Measurements from ENCODE around the gene CYP4A22.
A peak's percentile ranks its signal among the peaks of the same experiment; 100 is the strongest.
"Not testable (repeated sequence)": the region's sequence is repeated elsewhere in the genome, so short reads cannot be mapped to it uniquely, and the experiment has no call there.

The CYP4A22 gene

DNA sequence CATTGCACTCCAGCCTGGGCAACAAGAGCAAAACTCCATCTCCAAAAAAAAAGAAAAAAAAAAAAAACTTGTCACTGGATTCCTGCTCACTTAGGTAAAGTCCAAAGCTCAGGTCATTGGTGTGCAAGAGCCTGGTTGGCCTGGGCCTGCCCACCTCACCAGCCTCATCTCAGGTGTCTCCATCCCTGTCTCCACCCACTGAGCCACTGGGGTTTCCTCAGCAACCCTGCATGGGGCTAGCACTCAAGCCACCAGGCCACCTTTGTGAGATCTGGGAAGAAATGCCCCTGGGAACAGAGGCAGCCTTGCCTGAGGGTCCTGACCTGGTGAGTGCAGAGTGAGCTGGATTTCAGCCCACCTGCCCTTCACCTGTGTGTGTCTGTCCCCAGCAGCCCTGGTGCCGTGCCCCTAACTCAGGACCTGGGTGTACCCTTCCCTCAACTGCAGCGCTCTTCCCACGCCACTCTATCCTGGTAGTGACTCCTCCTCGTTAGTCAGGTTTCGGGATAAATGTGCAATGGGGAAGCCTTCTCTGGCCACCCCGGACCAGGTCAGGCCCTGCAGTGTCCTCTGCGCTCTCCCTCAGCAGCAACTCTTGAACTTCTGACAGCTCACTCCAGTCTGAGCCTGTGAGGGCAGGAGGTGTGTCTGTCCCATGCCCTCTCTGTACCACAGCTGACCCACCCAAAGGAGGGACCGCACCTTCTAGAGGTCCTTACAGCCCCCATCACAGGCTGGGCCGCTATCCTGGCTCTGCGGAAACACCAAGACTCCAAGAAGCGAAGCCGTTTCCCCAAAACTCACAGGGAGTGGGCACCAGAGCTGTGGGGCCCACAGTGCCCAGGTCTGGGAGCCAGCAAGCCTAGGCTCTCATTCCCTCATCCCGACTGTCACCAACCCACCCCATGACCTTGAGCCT, 49.3 kb downstream of the CYP4A22 start:
- DNase-seq (ENCODE audit: low spot score), result no peak

DNA sequence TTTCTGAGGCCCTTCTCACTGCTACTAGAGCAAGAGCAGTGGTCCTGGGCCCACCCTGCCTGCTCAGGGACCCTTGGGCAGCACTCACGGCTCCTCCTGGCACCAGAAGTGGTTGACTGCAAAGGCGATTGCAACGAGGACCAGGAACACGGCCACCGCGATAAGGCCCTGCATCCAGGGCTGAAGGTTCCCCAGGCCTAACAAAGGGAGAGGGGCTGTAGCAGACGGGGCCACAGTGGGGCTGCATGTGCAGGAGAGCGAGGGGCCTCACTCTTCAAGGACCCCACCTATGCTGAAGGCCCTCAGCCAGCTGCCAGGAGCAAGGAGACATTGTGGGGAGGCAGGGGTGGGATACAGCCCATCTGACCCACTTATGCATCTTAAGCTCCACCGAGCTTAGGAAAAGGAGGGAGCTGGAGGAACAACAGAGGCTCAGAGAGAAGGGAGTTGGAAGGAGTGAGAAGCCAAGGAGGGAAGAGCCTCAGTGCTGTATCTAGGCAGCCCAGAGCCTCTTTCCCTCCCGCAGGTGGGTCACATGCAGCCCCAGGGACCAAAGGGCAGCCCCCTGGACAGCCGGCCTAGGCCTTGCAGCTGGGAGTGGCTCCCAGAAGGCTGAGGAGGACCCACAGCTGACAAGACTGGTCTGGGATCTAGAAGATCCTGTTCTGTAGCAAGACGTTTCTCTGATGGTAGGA, 50.1 kb downstream of the CYP4A22 start:
- no peak for DNase-seq (ENCODE audit: low spot score)

DNA sequence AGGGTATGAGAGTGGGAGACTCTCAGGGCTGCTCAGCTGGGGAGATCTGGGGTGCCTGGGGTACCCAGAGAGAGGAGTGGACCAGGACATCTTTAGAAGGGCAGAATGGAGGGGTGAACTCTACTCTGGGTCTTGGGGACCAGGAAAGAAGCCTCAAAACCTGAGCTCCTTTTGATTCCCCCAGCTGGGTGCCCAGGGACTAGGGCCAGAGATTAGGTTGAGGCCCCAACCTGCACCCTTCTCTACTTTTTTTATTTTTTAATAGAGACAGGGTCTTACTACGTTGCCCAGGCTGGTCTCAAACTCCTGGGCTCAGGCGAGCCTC, 50.6 kb downstream of the CYP4A22 start:
- DNase-seq (ENCODE audit: low spot score), result no peak

DNA sequence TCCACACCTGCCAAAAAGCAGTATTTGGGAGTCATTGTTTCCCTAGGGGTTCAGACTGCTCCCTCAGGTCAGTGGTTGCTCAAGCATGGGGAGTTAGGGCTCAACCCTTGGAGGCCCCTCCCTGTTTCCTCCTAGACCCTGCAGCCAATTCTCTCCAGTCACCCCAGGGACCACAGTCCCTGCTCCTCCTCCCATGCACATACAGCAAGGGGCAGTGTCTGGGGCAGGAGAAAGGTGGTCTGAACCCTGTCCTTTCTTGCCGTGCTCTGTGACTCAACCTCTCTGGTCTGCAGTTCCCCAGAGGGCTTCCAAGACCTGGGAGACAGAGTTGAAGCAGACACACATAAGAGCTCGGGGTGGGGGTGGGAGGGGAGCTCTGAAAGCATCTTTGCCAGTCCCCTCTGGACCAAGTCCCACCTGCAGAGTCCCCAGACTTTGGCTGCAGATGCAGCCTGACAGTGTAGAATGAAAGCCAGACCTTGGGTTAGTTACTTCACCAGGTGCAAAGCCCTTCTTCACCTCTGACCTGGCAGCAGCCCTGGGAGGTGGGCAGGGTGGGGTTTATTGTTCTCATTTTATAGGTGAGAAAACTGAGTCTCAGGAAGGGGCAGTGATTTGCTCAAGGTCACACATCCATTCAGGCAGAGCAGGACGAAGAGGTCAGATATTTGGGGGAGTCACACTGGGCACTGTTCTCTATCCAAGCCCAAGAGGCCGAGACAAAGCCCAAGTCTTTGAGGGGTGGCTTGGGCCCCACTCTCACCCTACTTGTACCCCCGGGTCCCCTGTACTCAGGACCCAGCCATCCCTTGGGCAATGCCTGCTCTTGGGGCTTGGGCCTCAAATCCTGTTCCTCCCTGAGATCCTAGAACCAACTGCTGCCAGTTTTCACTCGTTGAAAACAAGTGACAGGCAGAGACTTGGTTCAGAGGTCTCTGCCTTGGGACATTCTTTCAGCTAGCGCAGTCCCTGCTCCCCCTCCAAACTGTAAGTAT, 51.8 kb downstream of the CYP4A22 start:
- DNase-seq (ENCODE audit: low spot score), result no peak

DNA sequence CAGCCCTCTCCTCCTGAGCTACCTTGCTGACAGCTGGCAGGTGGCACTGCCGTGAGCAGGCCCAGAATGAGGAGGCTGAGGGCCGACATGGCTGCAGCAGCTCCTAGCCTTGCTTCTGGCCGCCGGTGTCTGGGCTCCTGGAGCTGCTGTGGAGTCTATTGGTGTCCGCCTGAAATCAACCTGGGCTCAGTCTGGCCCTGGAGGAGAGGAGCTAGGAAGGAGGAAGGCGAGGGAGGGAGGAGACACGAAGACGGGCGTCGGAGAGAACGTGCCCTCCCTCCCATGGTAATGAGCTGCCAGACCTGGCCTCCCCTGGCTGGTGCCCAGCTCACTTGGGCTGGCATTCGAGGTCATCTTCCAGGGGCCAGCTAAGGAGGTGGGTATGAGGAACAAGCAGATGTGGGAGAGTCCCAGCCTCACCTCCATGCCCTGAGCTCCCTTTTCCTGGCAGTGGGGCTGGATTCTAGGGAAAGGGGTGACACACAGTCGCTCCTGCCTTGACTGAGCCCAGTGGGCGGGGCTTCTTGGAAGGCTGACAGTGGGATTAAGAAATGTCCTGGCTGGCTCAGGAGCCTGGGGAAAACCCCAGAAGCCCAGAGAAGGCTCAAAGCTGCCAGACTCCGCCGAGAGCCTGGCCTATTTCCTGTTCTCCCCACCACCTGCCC, 52.7 kb downstream of the CYP4A22 start, which contains the start of gene PDZK1IP1:
PDZK1IP1 (minus strand) TSS at position 193 of the 665 bp plus-strand sequence; CDS start at position 89, 104 bp downstream.
- peak; percentile 82 for DNase-seq (ENCODE audit: low spot score)

DNA sequence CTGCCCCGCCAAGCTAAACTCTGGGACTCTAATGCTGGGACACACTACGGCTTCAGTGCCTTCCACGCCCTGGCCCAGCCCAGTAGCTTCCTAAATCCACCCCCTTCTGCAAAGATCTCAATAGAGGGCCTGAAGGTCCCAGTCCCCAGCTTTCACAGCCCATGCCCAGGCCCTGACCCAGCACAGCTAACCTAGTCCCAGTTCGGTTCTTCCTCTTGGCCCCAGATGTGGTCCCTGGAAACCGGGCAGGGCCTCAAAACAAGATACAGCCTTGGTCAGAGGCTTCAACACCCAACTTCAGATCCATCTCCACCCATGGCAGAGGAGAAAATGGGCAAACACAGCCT, 53.2 kb downstream of the CYP4A22 start:
- DNase-seq (ENCODE audit: low spot score), result no peak

DNA sequence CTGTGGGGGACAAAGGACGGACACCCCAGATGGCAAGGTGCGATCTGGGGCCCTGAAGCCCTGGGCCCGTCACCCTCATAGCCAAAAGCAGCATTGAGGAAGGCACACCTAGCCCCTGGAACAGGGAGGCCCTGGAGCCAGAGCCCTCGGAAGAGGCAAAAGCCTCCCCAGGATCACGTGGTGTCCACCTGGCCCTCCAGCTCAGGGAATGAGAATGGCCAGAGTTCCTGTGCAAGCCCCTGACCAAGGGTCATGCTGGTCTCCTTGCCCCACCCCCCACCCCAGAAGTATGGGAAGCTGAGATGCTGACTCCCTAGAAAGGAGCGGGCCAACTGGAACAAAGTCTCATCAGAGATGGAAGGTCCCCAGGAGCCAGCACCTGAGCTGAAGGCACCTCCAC, 53.6 kb downstream of the CYP4A22 start:
- no peak for DNase-seq (ENCODE audit: low spot score)

DNA sequence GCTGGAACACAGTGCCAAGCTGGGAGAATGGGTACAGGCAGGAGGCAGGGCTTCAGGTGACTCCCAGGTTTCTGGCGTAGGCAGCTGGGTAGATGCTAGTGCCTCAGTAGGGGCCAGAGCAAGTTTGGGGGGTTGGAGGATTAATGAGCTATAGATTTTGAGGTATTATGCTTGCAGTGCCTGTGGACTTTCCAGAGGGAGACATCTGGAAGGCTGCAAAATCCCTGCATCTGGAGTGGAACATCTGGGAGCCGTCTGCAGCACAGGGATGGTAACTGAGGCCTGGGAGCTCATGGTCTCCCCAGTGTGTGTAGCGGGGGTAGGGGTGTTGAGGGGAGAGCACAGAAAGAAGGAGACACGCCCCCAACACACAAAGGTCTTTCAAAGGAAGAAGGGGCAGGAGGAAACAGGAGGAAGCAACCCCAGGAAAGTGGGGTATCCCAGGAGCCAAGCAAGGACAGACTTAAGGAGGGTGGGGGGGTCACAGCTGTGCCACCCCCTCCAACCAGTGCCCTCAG, 54.8 kb downstream of the CYP4A22 start:
- DNase-seq (ENCODE audit: low spot score), result no peak

DNA sequence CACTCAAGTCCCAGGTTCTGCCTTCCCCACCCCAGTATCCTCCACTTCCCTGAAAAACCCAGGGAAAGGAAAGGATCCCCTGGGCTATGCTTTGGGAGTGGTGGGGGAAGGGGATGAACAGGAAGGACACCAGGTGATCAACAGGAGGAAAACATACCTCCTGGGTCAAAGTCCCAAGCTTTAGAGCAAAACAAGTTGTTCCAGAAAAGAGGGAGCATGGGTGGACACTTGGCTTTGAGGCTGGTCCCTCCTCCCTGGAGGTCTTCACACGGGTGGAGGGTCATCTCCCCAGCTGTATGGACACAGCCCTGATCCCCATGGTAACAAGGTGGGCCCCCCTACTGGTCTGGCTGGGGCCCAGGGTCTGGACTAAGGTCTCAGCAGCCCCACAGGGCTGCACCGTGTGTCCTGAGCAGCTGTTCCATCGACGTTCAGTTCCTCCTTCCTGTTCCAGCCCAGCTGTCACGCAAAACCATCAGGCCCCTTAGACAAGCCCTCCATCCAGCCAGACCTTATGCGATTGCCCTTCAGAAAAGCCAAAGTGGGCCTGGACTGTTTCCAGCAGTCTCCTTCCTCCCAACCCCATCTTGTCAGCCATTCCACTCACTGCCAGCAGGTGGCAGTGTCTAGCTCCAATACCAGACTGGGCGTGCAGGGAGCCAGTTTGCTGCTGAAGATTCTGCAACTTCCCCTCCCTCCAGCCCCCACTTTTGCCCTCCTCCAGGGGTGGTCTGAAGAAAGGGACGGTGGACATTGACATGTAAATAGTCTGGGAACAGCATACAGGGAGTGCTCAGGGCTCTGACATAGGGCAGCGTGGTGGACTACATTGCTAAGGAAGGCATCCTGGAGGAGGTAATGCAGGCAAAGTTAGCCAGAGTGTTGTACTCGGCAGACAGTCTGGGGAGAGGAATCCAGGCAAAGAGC, 55.5 kb downstream of the CYP4A22 start:
- peak; percentile 91 for DNase-seq (ENCODE audit: low spot score)

DNA sequence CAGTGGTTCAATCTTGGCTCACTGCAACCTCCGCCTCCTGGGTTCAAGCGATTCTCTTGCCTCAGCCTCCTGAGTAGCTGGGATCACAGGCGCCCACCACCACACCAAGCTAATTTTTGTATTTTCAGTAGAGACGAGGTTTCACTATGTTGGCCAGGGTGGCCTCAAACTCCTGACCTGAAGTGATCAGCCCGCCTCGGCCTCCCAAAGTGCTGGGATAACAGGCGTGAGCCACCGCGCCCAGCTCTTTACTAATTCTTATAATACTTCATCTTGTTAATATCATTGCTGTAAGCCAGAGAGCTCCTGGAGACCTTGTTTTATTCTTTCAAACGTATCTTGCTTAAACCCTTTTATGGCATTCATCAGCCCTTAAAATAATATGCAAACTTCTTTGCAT, 56.3 kb downstream of the CYP4A22 start:
- DNase-seq (ENCODE audit: low spot score), result not testable (repeated sequence)

DNA sequence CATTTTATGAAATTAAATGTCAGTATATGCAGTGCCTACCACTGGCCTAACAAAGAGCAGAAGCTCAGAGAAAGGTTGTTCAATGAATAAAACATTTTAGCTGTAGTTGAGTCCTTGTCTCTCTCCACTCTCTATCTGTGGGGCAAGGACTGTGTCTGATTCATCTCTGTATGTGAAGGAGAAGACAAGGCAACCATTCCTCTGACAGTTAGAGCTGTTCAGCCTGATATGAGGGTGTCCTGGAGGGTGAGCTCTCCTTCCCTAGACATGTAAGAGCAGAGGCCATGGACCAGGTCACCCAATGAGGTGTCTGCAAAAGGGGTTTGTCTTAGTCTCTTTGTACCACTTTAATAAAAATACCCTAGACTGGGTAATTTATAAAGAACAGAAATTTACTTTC, 57.1 kb downstream of the CYP4A22 start:
- peak; percentile 59 for DNase-seq (ENCODE audit: low spot score)

DNA sequence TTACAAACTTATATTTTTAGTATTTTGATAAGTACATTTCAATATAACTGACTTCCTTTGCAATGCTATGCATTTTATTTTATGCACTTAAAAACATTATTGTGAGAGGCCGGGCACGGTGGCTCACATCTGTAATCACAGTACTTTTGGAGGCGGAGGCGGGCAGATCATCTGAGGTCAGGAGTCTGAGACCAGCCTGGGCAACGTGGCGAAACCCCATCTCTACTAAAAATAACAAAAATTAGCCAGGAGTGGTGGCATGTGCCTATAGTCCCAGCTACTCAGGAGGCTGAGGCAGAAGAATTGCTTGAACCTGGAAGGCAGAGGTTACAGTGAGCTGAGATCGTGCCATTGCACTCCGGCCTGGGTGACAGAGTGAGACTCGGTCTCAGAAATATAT, 58.7 kb downstream of the CYP4A22 start:
- not testable (repeated sequence) for DNase-seq (ENCODE audit: low spot score)

DNA sequence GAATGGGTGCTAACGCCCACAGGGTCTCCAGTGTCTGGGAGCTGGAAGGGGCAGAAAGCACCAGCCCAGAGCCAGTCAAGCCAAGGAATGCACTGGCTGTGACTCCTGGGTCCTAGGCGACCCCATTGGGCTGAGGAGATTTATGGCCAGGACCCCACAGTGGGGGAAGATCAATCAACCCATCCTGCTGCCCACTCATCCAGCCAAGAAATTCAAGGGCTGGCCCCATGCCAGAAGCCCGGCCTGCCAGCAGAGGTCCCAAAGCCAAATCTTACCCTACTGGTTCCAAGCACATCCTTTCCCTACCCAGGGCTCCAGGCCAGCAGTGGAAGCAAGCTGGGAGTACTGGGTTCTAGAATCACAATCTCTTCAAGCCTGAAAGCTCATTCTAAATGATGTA, 59.4 kb downstream of the CYP4A22 start:
- peak; percentile 57 for DNase-seq (ENCODE audit: low spot score)

DNA sequence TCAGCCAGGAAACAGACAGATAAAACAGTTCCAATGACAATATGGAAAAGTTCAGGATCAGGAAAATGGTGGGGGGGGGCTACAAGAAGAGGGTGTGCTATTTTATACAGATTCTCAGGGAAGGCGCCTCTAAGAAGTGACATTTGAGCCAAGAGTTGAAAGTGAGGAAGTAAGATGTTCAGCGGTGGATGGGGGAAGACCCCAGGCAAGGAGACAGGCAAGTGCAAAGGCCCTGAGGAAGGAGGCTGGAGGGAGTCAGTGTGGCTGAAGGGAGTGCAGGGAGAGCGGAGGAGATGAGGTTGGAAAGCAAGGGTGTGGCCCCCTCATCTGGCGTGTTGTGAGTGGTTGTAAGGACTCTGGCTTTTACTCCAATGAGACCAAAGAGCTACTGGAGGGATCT, 61.0 kb downstream of the CYP4A22 start:
- no peak for DNase-seq (ENCODE audit: low spot score)
